ENCODE results near the gene CCDC137. TPM values are rescaled to one million over a fixed set of nuclear protein-coding genes. Genes with fewer than 3 reads are reported as not detected.

The CCDC137 gene
- total RNA-seq, 3 donors from 2014 or later (not counting 1 experiment from before 2014, with no cell fraction given) = 15.6 to 24.2 (median 22.1) TPM

DNA sequence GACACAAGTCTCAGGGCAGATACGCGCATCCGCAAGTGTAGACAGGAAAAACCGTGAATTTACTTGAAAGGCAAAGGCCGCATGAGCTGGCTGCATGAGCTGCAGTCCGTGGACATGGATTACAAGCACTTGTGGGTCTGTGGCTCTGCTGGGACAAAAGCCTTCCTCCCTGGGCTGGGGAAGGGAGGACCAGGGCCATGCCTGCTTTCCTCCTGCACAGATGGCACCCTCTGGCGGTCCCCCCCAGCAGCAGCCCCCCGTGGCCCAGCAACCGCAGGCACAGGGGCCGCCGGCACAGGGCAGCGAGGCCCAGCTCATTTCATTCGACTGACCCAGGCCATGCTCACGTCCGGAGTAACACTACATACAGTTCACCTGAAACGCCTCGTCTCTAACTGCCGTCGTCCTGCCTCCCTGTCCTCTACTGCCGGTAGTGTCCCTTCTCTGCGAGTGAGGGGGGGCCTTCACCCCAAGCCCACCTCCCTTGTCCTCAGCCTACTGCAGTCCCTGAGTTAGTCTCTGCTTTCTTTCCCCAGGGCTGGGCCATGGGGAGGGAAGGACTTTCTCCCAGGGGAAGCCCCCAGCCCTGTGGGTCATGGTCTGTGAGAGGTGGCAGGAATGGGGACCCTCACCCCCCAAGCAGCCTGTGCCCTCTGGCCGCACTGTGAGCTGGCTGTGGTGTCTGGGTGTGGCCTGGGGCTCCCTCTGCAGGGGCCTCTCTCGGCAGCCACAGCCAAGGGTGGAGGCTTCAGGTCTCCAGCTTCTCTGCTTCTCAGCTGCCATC, 34.9 kb downstream of the CCDC137 start:
- peak overlapping the region; percentile 91 for H3K27ac ChIP-seq (ENCODE audit: low read length)
- TF ChIP-seq, protein P1, sequence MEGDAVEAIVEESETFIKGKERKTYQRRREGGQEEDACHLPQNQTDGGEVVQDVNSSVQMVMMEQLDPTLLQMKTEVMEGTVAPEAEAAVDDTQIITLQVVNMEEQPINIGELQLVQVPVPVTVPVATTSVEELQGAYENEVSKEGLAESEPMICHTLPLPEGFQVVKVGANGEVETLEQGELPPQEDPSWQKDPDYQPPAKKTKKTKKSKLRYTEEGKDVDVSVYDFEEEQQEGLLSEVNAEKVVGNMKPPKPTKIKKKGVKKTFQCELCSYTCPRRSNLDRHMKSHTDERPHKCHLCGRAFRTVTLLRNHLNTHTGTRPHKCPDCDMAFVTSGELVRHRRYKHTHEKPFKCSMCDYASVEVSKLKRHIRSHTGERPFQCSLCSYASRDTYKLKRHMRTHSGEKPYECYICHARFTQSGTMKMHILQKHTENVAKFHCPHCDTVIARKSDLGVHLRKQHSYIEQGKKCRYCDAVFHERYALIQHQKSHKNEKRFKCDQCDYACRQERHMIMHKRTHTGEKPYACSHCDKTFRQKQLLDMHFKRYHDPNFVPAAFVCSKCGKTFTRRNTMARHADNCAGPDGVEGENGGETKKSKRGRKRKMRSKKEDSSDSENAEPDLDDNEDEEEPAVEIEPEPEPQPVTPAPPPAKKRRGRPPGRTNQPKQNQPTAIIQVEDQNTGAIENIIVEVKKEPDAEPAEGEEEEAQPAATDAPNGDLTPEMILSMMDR (IDR thresholded peaks at IDR 0.05) = no peak
- H3K4me1 ChIP-seq (ENCODE audit: control insufficient read depth, insufficient read depth, low read length) = peaks cover 35% of the 10 kb centered on the region
- WGBS (ENCODE audit: insufficient coverage) = 81% methylated on average over 23 of the region's 23 CpGs
- H3K36me3 ChIP-seq (ENCODE audit: control insufficient read depth, insufficient read depth, low read length) = peaks cover 40% of the 10 kb centered on the region
- intact Hi-C loops (cut with micrococcal nuclease) = loop anchor here (5.0 kb wide), 1 partner anchor 34 kb away; the partner anchor contains the start of genes CCDC137 and OXLD1
- no peaks in the 10 kb centered on the region for H3K9me3 Mint-ChIP-seq
- no peak overlapping the region for H3K4me3 ChIP-seq (ENCODE audit: low read length)
- H3K9me3 ChIP-seq (ENCODE audit: control insufficient read depth, insufficient read depth, low read length) = no peaks in the 10 kb centered on the region
- H3K27ac Mint-ChIP-seq = peak overlapping the region; percentile 94 to 95
- no peaks in the 10 kb centered on the region for H3K27me3 Mint-ChIP-seq (ENCODE audit: low read depth in 2 of 2)
- no peaks in the 10 kb centered on the region for H3K27me3 ChIP-seq (ENCODE audit: control insufficient read depth, insufficient read depth, low read length)
- peak in 1 of 2 donors; percentile 45 for DNase-seq
- ATAC-seq = no peak
- peak overlapping the region; percentile 93 for H3K4me3 Mint-ChIP-seq
- no peaks in the 10 kb centered on the region for H3K36me3 Mint-ChIP-seq
- peaks cover 14 to 25% of the 10 kb centered on the region in 2 donors for H3K4me1 Mint-ChIP-seq

DNA sequence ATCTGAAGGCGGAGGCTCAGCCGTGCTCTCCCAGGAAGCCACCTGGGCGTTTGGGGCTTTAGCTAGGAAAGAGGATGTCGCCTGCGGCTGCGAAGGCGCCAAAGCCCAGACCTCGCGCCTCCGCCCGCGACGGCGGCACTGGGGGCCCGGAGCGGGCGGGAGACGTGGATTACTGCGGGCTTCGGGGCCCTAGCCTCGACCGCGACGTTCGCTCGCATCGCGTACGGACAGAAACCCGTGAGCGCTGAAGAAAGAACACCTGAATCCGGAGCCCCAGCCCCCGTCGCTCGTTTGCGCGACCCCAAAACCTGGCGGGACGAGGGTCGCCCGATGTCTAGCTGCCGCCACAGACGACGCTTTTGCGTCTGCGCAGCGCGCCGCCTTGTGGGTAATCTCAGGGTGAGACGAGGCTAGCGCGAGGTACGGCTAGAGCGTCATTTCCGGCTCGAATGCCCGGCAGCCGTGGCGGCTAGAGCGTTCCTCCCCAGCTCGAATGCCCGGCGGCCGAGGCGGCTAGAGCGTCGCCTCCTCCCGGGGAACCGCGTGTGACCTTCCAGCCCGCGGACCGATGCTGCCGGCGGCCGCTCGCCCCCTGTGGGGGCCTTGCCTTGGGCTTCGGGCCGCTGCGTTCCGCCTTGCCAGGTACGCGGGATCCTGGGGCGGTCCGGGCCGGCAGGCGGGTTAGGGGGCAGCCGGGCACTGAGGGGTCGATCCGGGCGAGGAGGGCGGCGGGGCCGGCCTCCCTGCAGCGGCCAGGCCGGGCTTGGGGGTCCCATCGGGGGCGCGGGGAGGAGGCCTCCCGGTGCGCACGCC, 36.6 kb downstream of the CCDC137 start, which contains the start of gene MRPL12:
Gene MRPL12, plus strand, starts transcription at position 434 of the 813 bp plus-strand sequence. Its CDS starts 135 bp downstream, at position 569.
- peak within 1 kb of the TSS; percentile 91 for H3K27ac ChIP-seq (ENCODE audit: low read length)
- TF ChIP-seq, protein P1 (IDR thresholded peaks at IDR 0.05) = peak; percentile 16
- no peaks in the 10 kb centered on the region for H3K9me3 ChIP-seq (ENCODE audit: control insufficient read depth, insufficient read depth, low read length)
- Mint-ChIP-seq H3K36me3 (no peaks in the 10 kb centered on the region), H3K4me1 (peaks cover 14 to 25% of the 10 kb centered on the region in 2 donors), H3K9me3 (no peaks in the 10 kb centered on the region), H3K27me3 (ENCODE audit: low read depth in 2 of 2) (no peaks in the 10 kb centered on the region), H3K27ac (peak within 1 kb of the TSS; percentile 94 to 95), H3K4me3 (peak within 1 kb of the TSS; percentile 93)
- intact Hi-C loops (cut with micrococcal nuclease) = loop anchor here (1.0 to 5.0 kb wide), 2 partner anchors 20 to 36 kb away; partner anchors contain the start of genes ARL16, CCDC137 and OXLD1
- WGBS (ENCODE audit: insufficient coverage) = under 1% methylated on average over 102 of the region's 102 CpGs
- peak; percentile 91 to 96 (median 93) for ATAC-seq
- peaks cover 29% of the 10 kb centered on the region for H3K36me3 ChIP-seq (ENCODE audit: control insufficient read depth, insufficient read depth, low read length)
- H3K27me3 ChIP-seq (ENCODE audit: control insufficient read depth, insufficient read depth, low read length) = no peaks in the 10 kb centered on the region
- peaks cover 35% of the 10 kb centered on the region for H3K4me1 ChIP-seq (ENCODE audit: control insufficient read depth, insufficient read depth, low read length)
- peak; percentile 90 to 95 for DNase-seq
- H3K4me3 ChIP-seq (ENCODE audit: low read length) = peak within 1 kb of the TSS; percentile 71

DNA sequence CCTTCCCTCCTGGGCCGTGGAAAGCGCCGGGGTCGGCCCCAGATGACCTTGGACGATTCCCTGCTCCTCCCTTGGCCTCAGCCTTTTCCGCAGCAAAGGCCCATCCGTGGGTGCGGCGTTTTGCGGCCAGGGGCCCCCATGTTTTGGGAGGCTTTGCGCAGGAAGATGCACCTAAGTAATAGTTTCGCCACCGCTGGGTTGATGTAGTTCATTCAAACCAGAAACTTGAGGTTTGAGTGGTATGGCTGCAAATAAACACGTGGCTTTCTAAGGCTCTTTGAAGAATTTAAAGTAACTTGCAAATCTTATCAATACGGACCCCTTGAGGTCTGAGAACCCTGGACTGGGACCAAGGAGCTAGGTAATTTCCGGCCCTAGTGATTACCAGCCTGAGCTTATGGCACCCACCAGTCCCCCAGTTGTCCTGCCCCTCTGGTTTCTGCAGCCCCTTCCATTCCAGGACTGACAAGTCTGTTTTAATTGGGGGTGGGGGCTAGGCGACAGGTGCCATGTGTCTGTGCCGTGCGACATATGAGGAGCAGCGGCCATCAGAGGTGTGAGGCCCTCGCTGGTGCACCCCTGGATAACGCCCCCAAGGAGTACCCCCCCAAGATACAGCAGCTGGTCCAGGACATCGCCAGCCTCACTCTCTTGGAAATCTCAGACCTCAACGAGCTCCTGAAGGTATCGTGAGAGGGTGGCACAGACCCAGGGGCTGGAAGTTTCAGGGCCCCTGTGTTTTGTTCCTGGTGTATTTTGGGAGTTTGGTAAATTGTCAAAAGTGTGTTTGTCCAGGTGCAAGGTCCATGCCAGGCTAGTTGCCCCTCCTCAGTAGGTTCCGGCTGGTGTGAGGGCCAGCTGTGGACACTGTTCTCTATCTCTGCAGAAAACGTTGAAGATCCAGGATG, 37.5 kb downstream of the CCDC137 start:
- Histone ChIP-seq H3K36me3 (ENCODE audit: control insufficient read depth, insufficient read depth, low read length) (peaks cover 23% of the 10 kb centered on the region), H3K27me3 (ENCODE audit: control insufficient read depth, insufficient read depth, low read length) (no peaks in the 10 kb centered on the region), H3K4me1 (ENCODE audit: control insufficient read depth, insufficient read depth, low read length) (peaks cover 35% of the 10 kb centered on the region), H3K27ac (ENCODE audit: low read length) (peak overlapping the region; percentile 53), H3K4me3 (ENCODE audit: low read length) (peak overlapping the region; percentile 71), H3K9me3 (ENCODE audit: control insufficient read depth, insufficient read depth, low read length) (no peaks in the 10 kb centered on the region)
- Mint-ChIP-seq H3K4me3 (peak overlapping the region; percentile 64), H3K27ac (peak overlapping the region; percentile 94 to 95), H3K9me3 (no peaks in the 10 kb centered on the region), H3K36me3 (no peaks in the 10 kb centered on the region), H3K4me1 (peaks cover 14 to 25% of the 10 kb centered on the region in 2 donors), H3K27me3 (ENCODE audit: low read depth in 2 of 2) (no peaks in the 10 kb centered on the region)
- ATAC-seq = peak in 1 of 3 donors; percentile 3
- TF ChIP-seq, protein P1 (IDR thresholded peaks at IDR 0.05) = no peak
- peak in 1 of 2 donors; percentile 55 for DNase-seq
- intact Hi-C loops (cut with micrococcal nuclease) = loop anchor here (1.0 to 5.0 kb wide), 2 partner anchors 21 to 37 kb away; partner anchors contain the start of genes ARL16, CCDC137 and OXLD1
- 34% methylated on average over 27 of the region's 27 CpGs for WGBS (ENCODE audit: insufficient coverage)

All from natural killer cell (primary cell).